NCI-H1930 (cell line): ENCODE data around the gene FNIP2.

Experiments
- DNase-seq, 2 experiments: peaks; one replicate each; lab custom pipeline; 2025; lab: John Stamatoyannopoulos, UW

Gene FNIP2

DNA sequence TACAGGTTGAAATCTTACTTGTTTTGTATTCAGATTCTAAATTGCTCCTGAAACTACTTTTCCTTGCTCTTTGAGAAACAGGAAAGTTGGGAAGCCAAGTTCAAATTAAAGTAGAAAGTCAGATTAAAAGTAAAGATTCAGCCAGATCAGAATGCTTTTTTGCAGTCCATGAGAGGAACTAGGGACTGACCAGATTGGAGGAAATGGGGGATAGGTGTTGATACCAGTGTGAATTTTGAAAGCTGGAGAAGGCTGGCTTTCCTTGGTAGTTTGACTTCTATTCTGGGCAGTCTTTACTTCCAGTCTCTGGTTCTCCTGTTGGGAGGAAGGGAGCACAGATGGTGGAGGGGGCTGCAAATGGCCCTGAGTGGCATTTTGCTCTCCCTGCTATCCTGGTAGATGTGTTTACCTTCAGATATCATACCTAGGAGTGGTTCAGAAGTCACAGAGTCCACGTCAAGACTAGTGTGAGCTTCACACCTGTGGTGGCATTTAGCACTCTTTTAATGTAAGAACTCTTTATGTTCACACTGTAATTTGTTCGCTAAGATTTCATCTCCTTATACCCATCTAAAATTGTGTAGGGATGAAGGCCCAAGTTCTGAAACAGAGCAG is 68.8 kb downstream of the FNIP2 start:
- no peak for DNase-seq

DNA sequence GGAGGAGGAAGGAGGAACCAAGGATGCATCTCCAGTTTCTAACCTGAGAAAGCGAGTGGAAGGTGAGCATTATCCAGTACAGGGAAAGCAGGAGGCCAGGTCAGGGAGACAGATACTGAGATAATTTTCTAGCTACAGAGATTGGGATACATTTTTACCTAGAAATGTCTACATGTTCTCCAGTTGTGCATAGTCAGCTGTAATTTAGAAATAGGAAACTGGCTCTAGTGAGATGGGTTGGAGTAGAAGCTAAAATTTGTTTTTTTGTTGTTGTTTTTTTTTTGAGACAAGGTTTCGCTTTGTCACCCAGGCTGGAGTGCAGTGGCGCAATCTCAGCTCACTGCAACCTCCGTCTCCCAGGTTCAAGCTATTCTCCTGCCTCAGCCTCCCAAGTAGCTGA is 71.3 kb downstream of the FNIP2 start:
- no peak for DNase-seq

DNA sequence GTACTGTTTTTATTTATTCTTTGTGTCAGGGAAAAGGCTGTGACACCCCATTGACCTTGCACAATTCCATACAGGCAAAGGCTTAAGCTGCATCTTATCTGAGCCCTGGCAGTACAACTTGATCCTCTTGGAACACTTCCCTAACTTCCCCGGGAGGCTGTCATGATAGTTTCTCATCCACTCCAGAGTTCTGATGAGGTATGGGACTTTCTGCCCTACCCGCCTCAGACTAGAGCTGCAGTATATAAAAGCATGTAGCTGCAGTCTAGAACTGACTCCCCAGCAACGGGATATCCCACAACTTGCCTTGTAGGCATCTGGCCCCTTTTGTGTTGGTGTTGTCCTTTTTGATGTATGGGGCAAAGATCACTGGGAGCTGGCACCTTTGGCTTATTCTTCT is 72.7 kb downstream of the FNIP2 start:
- DNase-seq: no peak

DNA sequence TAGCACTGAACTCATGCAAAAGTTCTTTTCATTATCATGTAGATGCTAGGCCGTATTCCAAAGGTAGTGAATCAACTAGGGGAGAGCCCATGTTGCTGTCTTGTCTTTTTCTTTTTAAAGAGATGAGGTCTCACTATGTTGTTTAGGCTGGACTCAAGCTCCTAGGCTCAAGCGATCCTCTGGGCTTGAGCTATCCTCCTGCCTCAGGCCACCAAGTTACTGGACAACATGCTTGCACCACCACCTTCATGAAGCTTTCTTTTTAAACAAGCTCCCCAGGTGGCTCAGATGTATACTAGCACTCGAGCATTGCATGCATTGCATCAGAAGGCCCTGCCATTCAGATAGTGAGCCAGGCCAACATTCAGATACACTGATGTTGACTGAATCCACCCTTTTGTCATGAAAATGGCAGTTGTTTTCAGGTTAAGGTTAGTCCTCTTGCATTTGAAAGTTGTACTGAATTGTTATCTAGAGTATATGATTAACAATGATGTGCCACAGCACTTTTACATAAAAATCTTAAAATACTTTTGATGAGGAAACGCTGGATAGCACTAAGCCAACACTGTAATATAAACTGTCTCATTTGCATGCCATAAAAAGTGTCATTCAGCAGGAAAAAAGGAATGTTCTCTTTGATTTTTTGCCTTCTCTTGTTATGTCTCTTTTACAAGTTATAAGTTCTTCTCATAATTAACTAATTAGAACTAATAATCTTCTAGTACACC is 76.7 kb downstream of the FNIP2 start:
- peak in 1 of 2 experiments; percentile 30 for DNase-seq

DNA sequence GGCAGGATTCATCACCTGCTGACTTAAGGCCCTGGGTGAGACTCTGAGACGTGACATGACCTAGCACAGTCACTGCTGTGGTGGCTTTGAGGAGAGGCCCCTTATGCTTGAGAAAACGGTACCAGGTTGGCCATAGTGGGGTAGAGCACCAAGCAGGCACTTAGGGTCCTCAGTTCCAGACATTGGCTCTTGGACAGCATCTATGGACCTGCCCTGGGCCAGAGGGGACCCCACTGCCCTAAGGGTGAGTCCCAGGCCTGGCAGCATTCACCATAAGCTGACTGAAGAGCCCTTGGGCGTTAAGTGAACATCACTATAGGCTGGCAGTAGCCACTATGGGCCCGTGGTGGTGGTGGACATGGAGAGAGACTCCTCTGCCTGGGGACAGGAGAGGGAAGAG is 78.7 kb downstream of the FNIP2 start:
- DNase-seq: no peak

DNA sequence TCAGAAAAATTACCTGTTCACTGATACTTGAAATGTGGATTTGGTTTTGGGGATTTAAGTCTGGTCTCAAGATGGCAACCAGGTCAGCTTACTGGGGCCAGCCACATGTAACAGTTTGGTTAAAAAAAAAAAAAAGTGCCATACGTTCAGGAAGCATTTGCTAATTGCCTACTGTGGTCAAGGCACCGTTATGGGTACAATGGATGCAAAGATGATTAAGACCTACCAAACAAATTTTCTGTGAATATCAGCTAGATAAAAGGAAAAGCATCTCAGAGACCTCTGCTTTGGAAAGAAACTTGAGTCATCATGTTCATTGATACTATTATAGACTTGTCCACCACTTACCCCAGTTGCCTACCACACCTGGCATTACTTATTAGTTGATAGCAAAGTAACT is 80.9 kb downstream of the FNIP2 start:
- DNase-seq: no peak

DNA sequence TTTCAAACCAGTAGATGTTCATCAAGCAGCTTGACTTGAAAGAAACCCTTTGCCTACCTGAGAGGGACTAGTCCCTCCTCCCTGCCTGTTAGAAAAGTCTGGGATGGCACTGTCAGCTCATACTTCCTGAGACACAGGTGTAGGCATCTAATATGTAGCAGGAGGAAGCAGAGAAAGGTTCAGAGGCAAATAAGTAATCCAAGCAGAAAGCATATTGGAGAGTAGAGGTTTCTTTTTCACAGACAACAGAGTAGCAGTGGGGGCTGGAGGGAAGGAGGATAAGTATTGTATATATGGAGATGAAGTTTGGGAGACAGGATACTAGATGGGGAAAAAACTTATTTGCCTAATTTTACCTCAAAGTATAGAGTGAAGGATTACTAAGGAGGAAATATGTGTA is 81.5 kb downstream of the FNIP2 start:
- no peak for DNase-seq

DNA sequence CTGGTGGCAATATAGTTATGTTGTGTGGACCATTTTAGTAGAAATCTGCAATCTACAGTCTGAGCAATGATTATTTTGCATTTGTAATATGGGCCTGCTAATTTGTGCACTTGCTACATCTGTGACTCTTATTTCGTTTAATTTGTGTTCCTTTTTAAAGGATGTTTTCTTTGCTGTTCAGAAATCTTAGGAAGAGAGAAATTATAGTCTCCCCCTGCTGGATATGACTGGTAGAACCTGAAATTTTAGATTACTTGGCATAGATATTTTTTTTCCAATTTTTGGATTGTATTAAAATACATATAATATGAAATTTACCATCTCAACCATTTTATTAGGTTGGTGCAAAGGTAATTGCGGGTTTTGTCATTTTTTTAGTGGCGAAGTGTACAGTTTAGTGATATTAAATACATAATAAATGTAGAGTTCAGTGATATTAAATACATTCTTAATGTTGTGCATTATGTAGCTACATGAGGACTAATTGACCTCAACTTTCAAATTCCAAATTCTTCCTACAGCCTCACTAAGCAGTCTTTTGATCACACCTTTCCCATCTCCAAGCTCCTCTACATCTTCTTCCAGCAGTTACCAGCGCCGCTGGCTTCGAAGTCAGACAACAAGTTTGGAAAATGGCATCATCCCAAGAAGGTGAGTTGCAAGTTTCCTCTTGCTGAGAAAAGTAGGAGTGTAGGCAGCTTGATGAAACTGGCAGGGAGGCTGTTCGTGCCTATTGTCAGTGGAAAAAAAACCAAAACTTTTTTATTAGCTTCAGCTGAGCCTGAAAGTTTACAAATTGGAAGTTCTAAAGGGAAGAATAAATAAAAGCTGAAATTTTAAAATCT is 82.2 kb downstream of the FNIP2 start:
- no peak for DNase-seq

DNA sequence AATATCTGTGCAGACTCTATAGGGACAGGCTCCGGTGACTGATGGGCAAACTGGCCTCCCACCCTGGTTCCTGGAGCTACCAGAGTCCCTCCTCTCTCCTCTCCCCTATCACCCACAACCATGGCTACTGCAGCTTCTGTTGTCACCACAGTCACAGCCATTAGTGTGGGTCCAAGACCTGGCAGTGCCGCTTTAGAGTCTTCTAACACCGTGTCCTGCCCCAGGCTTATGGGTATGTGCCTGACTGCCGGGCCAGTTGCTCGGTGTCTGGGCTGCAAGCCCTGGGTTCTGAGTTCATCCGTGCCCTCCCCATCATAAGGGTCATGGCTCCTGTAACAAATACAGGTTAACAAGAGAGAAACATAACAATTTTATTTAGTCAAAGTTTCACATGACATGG is 85.4 kb downstream of the FNIP2 start:
- no peak for DNase-seq

DNA sequence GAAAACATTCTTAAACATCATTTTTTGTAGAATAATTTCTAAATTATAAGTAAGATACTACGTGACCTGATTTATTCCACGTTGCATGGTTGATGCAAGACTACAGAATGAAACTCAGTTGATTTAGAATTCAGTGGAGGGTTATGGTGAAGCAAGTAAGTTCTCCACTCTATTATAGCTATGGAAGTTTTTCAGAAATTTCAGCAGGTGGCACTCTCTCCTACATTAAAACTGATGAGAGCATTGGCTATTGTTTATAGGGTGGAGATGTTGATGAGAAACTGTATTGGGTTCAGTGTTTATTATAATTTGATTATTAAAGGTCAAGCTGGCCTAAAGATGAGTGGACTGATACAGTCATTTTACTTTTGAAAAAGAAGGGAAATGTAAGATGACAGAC is 88.0 kb downstream of the FNIP2 start:
- peak in 1 of 2 experiments; percentile 2 for DNase-seq

DNA sequence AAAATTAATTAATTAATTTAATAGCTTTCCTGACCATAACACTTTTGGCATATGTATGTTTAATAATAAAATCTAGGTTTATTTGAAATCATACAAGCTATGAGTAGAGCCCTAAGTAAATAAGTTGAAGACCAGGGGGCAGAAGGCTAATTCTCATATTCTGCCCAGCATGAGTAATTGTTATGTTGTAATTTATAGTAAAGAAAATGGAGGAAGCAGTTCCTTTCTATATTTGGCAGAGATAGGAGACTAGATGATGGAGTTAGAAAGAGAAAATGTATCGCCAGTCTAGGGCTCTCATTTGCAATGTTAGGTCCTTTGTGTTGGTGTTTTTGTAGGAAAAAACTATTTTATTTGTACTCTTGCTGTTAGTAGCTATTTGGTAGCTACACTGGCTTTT is 89.1 kb downstream of the FNIP2 start:
- DNase-seq: no peak

DNA sequence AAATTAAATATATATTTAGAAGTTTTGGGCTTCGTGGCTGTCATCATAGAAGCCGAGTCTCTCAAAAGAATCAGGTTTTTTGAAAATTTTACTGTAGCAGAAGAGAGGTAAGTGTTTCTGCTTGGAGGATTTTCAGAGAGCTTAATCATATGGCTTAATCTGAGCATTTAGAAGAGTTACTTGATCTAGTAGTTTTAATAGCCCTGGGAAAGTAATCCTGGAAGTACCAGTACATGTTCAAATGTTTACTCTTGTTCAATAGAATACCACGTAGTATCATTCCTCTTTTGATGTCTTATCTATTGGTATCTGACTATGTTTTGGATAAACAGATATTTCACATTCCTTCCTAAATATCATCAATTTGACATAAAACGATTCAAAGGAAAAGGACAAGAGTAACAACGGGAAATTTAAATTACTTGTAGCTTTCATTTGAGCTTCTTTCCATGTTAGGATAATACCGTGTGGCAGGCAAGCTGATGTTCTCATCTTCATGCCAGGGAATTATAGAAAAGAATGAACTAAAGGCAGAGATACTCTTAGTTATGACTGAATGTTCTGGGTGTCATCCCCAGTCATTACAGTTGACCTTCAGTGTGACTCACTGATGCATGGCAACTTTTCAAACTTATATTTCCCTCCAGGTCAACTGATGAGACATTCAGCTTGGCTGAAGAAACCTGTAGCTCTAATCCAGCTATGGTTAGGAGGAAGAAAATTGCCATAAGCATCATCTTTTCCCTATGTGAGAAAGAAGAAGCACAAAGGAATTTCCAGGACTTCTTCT is 89.8 kb downstream of the FNIP2 start:
- DNase-seq: no peak

DNA sequence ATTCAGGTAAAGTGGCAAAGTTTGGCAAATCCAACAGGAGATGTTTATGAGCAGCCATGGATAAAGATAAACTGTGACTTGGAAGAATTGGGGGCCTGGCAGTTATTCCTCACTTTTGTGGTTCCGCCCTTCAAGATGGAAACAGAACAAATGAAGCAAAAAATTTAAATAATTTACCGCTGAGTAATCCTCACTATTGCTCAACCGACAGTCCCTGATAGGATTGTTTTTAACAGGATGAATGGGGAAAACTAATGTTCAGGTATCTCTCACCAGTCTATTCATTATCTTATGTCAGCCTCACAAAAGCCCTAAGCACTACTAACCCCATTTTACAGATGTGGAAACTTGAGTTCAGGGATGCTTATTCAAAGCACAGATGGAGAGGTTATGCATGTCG is 90.8 kb downstream of the FNIP2 start:
- DNase-seq: no peak

DNA sequence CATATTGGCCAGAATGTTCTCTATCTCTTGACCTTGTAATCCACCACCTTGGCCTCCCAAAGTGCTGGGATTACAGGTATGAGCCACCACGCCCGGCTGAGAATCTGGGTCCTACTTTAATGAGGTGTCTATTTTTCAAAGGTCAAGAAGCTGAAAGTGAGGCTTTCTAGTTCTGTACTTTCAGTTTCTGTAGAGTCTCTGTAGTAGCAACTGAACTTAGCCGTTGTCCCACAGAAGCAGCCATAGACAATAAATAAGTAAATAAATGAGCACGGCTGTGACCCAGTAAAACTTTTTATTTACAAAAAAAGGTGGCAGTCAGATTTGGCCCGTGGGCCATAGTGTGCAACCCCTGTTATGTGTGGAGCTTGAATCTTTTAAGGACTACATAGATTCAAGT is 92.0 kb downstream of the FNIP2 start:
- no peak for DNase-seq

DNA sequence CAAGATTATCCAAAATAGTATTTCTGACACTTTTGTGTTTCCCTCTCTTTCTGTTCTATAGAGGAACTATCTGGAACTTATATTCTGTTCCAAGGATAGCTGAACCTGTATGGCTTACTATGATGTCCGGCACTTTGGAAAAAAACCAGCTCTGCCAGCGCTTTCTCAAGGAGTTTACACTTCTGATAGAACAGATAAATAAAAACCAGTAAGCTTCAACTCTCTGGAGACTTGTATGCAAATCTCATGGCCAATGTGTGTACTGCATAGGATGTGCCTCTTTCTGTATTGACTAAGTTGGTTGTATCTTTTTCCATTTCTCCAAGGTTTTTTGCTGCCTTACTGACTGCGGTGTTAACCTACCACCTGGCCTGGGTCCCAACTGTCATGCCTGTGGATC is 92.5 kb downstream of the FNIP2 start:
- no peak for DNase-seq

DNA sequence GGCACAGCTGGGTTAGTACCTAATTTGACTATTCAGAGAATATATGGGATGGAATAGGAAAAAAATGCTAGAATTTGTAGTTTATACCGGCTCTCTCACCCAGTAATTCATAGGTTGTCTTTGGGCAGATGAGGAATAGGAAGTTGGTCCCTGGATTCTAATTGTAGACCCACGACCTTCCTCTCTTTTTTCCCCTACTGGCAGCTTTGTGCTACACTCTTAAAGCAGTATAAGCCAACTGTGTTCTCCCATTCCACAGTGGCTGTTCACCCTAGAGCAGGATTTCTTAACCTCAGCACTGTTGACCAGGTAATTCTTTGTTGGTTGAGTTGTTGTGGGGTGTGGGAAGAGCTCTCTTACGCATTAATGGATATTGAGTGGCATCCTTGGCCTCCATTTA is 92.9 kb downstream of the FNIP2 start:
- no peak for DNase-seq

DNA sequence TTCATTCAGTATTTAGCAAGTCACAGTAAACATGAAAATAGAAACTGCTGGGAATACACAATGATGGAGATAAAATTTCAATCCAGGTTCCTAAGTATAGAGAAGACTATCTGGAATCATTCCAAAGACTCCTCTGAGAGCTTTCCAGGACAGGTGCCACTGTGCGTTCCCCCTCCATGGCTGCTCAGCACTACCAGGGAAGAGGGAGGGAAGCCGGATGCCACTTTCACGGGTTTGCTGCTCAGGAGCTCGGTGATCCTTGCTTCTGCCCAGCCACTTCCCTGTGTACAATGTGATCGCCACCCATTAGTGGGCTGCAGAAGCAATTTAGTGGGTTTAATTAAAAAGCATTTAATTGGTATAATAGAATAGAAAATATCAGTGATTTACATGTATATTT is 94.5 kb downstream of the FNIP2 start:
- no peak for DNase-seq

DNA sequence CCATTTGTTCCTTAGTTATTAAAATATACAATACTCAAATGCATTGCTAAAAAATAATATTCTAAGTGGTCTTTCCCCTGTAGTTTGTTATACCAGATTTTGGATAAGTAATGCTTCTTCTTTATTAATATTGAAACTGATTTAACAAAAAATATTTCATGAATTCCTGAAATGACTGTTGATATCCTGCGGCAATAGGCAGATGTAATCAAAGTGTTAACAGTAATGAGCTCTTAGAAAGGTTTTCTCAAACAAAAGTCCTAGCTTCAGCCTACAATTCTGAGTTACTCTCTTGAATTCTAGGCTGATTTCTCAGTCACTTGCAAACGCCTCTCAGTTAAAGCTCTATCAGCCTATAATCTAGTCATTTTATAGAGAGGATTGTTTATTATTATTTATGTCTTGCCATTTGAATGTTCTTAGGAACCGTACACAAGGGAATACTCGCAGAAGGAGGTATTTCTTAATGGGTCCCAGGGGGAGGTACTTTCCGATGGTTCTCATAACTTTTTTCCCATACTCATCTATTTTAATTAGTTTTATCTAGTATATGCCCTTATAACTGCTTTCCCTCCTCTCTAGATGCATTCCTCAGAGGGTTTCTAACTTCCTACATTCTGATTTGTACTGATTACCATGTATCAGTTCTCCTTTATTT is 96.8 kb downstream of the FNIP2 start:
- no peak for DNase-seq

DNA sequence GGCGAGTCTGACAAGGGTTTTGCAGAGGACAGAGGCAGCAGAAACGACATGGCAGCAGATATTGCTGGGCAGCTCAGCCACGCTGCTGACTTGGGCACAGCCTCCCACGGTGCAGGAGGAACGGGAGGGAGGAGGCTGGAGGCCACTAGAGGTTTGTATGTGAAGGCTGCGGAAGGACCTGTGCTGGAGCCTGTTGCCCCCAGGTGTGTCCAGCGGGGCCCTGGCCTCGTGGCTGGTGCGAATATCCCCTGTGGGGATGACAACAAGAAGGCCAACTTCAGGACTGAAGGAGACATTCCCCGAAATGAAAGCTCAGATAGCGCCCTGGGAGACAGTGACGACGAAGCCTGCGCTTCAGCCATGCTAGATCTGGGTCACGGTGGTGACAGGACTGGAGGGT is 100.2 kb downstream of the FNIP2 start:
- no peak for DNase-seq

DNA sequence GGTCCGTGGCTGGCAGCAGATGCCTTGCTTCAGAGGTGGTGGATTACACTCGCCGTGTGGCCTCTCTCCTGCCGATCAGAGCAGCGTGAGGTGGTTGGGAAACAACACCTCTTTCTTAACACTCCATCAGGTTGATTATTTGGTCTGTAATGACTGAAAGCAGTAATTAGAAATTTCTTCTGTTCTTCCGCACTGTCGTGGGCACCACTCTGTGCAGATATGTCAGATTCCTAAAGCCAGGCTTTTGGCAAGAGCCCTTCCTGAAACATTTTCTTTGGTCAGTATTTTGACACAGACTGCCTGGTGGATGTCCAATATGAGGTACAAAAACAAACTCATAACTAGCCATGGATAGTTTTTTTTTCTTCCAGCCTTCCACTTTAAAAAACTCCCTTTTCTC is 100.9 kb downstream of the FNIP2 start:
- no peak for DNase-seq

DNA sequence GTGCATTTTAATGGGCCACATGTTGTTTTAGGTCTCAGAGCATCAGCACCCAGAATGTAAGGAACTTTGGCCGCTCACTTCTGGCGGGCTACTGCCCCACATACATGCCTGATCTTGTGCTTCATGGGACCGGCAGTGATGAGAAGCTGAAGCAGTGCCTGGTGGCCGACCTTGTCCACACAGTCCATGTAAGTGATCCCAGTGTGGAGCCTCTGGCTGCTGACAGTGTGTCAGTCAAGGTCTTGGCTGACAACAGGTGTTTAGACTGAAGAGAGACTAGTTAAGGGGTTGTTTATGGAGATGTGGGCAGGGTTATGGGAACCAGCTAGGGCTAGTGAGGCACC is 101.4 kb downstream of the FNIP2 start:
- no peak for DNase-seq
